Middle frontal gyrus (tissue), 1 donor: ENCODE data around the gene ZNF674.
"Not testable (repeated sequence)": the region's sequence is repeated elsewhere in the genome, so short reads cannot be mapped to it uniquely, and the experiment has no call there.

Source experiments
- DNase-seq: peaks from one replicate; pipeline ENCODE4 v3.0.0-alpha.2; 2015; ENCODE audit warnings: low spot score; ENCODE audit errors: extremely low spot score

Gene ZNF674

GRCh38 chrX:46571423-46572339 is 26.5 kb upstream of the ZNF674 start:
- DNase-seq = no peak

GRCh38 chrX:46569621-46570020 is 24.4 kb upstream of the ZNF674 start:
- no peak for DNase-seq

GRCh38 chrX:46567388-46567787 is 22.2 kb upstream of the ZNF674 start:
- no peak for DNase-seq

GRCh38 chrX:46561824-46562657 is 16.8 kb upstream of the ZNF674 start:
- DNase-seq = no peak

- no peak for DNase-seq
Observed at GRCh38 chrX:46559062-46559461, 13.8 kb upstream of the ZNF674 start.

- no peak for DNase-seq
Observed at GRCh38 chrX:46554942-46555341, 9.7 kb upstream of the ZNF674 start.

GRCh38 chrX:46553935-46554334 is 8.7 kb upstream of the ZNF674 start:
- DNase-seq = no peak

GRCh38 chrX:46551494-46552128 is 6.4 kb upstream of the ZNF674 start:
- no peak for DNase-seq

- no peak for DNase-seq
Observed at GRCh38 chrX:46549914-46550313, 4.7 kb upstream of the ZNF674 start.

GRCh38 chrX:46547857-46548256 is 2.6 kb upstream of the ZNF674 start:
- DNase-seq = no peak

GRCh38 chrX:46544527-46544926 is 694 bp downstream of the ZNF674 start:
- not testable (repeated sequence) for DNase-seq

- DNase-seq = no peak
Observed at GRCh38 chrX:46543441-46543840, 1.8 kb downstream of the ZNF674 start.

- DNase-seq = no peak
Observed at GRCh38 chrX:46531442-46531841, 13.8 kb downstream of the ZNF674 start.

GRCh38 chrX:46530404-46530908 is 14.8 kb downstream of the ZNF674 start:
- not testable (repeated sequence) for DNase-seq

- not testable (repeated sequence) for DNase-seq
Observed at GRCh38 chrX:46529740-46530403, 15.3 kb downstream of the ZNF674 start.

GRCh38 chrX:46528640-46529039 is 16.6 kb downstream of the ZNF674 start:
- not testable (repeated sequence) for DNase-seq

- no peak for DNase-seq
Observed at GRCh38 chrX:46506076-46506475, 39.1 kb downstream of the ZNF674 start.

- no peak for DNase-seq
Observed at GRCh38 chrX:46502848-46503247, 42.4 kb downstream of the ZNF674 start.

GRCh38 chrX:46500054-46500453 is 45.2 kb downstream of the ZNF674 start:
- DNase-seq = no peak

GRCh38 chrX:46488712-46489111 is 56.5 kb downstream of the ZNF674 start:
- no peak for DNase-seq

- DNase-seq = no peak
Observed at GRCh38 chrX:46485897-46486296, 59.3 kb downstream of the ZNF674 start.
